ENCODE results near the gene GPR37.

GPR37 gene

GRCh38 chr7:124779620-124780019, 14.0 kb upstream of the GPR37 start:
- no peak for DNase-seq

- DNase-seq: no peak
Measured at GRCh38 chr7:124779194-124779593, 13.6 kb upstream of the GPR37 start.

GRCh38 chr7:124777268-124777667, 11.7 kb upstream of the GPR37 start:
- no peak for DNase-seq

- DNase-seq: no peak
Measured at GRCh38 chr7:124776153-124776552, 10.6 kb upstream of the GPR37 start.

DNA sequence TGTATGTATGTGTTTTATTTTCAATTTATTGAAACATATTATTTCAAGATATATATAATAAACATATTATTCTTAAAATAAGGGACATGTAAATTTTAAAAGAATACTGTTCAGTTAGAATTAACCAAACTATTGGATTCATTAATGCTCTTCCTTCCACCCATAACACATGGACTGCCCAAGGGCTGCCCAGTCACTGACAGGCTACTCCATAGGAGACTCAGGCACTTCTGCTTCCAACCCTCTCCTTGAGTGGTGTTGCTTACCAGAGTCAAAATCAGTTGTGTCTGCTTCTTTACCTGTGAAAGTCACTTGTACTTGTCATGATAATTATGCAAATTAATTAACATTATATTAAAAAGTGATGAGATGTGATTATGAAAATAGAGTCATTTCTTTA, 9.8 kb upstream of the GPR37 start:
- no peak for DNase-seq

DNA sequence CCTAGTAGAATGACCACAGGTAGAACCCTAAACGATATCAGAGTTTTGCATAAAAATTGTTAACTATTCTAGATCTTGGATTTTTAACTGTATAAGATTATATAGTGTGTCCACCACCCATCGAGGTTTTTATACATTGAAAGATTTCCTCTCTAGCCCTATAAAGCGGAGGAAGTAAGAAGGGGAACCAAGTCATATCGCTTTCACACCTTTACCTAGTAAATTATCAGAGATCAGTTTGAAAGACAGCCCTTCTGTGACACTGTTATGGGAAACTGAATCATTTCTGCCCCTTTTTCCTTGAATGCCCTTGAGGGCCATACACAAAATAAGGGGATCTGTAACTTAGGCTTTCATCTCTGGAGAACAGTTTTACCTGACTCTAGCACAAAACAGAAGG, 8.3 kb upstream of the GPR37 start:
- no peak for DNase-seq

DNA sequence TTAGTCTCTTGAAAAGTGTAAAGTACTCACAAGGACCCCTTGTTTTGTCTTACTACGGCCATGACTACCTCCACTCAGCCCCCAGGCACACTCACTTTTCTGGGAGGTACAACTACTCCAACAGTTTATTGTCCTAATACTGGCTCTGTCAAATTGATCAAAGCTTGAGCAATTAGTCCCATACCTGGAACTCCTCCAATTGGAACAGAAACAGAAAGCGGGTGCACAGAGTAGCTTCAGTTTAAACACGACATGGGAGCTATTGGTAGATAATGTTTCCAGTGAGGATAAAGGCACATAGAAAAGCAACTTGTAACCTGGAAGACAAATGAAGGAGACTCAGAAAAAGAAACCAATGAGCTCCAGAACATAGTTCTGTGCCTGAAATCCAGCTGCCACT, 7.7 kb upstream of the GPR37 start:
- no peak for DNase-seq

DNA sequence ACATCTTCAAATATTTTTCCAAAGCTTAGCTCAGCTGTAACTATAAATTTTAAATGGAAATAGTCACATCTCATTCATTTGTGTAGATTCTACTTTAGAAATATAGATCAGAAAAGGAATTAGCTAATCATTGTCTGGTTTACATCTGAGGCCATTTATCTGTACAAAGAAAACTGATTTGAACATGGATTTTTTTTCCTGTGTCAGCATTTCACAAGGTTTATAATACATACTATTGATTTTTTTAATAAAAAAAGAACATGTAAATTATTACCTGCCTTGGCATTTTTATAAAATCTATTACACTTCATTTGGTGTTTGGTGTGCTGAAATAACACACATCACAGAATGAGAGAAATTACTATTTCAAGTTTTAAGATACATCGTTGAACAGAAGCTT, 3.5 kb upstream of the GPR37 start:
- no peak for DNase-seq

- DNase-seq: no peak
Measured at GRCh38 chr7:124768525-124768924, 2.9 kb upstream of the GPR37 start.

- peak; percentile 33 for DNase-seq
Measured at GRCh38 chr7:124764847-124765400, 668 bp downstream of the GPR37 start.

GRCh38 chr7:124764051-124764846, 1.3 kb downstream of the GPR37 start:
- DNase-seq: no peak

DNA sequence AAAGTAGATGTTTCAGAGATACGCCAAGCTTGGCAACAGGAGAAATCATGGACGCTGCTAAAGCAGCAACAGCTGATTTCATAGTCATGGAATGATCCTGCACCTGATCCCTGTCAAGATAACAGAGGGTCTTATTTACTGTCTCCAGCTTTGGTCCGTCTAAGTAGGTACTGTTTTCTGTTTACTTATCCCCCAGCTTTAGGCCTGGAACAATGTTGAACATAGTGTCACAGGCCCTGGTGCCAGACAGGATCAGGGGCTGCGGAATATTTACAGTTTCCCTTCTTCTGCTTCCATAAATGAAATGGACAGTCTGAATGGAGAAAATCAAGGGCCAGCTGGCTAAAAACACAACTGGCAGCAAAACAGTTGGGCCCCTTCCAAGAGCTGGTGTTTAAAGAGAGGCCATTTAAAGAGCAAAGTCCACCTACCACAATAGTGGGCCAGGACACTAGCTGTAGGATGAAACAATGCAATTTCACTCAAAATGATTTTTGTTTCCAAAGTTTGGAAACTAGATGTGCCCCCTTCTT, 2.9 kb downstream of the GPR37 start:
- DNase-seq: no peak

DNA sequence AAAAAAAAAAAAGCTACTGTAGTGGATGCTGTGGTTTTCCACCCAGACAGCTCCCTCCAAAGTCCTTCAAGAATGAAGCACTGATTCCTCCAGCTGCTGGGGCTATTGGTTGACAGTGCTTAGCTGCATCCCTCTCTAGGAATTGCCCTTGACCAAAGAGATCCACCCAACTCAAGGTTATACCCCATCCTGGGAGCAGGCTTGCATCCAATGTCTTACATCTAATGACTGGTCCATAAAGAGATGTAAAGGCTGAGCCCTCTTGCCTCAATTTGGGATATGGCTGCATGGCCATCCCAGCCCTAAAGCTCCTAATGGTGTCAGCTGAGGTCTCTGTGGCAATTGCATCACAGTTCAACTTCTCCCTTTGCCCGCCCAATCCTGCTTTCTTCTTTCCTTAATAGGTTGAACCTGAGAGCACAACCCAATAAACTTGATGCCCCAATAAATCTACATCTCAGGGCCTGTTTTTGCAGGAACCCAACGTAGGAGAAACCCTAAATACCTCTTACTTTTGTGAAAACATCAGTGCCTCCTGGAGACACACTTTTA, 4.4 kb downstream of the GPR37 start:
- DNase-seq: no peak

DNA sequence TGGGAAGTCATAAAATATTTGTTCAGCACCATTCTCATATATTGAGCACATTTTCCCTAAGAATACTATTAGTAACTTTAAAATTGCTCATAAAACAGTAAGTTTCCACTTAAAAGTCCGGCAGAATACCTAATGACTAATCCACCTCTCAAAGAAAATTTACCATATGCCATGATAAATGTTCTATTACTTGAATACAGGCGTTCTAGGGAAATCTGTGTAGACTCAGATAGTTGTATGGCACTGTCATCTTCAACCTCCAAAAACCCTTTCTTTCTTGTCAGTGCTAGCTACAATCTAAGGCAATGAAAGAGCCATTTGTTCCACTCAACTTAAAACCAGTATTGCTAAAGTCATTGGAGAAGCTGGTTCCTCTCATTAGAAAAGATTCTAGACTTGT, 7.3 kb downstream of the GPR37 start:
- no peak for DNase-seq

- no peak for DNase-seq
Measured at GRCh38 chr7:124754576-124755268, 10.9 kb downstream of the GPR37 start.

- no peak for DNase-seq
Measured at GRCh38 chr7:124752310-124752709, 13.3 kb downstream of the GPR37 start.

- DNase-seq: no peak
Measured at GRCh38 chr7:124751027-124751426, 14.6 kb downstream of the GPR37 start.

DNA sequence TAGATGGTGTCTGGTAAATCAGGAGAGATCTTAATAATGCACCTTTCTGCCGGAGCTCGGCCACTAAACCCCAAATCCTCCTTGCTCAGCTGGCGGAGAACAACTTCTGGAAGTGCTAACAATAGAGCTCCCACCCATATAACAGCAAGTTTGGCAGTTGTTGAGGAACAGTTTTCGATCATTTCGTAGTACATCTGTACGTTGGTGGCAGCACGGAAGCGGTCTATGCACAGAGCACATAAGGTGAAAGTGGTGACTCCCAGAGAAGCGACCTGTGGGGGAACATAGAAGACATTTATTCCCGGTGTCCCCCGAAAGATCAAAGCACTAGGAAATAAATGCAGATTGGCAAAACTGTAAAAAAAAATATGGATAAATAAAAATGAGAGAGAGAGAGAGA, 18.5 kb downstream of the GPR37 start:
- no peak for DNase-seq

DNA sequence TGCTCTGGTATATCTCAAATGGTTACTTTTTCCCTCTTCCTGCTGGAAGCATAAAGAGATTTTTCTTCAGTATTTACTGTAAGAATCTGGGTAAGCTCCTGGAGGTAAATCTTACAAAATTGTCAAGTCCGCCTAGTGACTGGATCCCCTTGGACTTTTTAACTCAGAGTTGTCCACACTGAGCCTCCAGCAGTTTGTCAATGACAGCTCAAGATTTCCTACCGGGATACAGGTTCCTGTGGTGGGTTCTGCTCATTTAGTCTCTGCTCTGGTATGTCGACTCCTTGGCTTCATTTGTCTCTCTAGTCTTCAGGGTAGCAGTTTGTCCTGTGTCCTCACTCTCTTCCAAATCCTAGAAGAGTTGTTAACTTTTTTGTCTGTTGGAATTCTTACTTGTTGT, 27.0 kb downstream of the GPR37 start:
- DNase-seq: no peak

DNA sequence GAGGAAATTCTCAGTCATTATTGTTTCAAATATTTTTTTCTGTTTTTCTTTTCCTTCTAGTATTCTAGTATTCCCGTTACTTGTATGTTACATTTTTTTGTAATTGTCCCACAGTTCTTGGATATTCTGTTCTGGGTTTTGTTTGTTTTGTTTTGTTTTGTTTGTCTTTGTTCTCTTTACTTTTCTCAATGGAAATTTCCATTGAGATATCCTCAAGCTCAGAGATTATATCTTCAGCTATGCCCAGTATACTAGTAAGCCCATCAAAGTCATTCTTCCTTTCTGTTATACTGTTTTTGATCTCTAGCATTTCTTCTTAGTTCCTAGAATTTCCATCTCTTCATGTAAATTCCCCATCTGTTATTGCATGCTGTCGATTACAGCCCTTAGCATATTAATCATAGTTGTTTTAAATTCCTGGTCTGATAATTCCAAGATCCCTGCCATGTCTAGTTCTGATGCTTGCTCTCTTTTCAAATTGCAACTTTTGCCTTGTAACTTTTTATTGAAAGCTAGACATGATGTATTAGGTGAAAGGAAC, 27.8 kb downstream of the GPR37 start:
- DNase-seq: no peak

DNA sequence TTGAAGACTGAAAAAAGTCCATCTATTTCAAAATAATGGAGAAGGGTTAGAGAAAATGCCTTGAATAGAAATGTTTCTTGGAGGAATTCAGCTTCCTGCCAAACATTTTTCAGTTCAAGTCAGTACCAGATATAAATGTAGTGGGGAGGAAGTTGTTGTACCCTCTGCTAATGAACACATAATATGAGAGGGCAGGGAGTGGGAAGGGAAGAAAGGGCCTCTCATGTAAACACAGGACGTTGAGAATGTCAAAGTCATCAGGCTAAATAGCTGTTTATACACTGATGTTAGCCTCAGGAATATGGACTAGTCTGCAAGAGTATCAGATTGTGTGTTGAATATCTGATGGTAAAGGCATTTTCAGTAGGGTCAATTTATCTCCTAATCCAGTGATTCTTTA, 37.0 kb downstream of the GPR37 start:
- no peak for DNase-seq

- DNase-seq: no peak
Measured at GRCh38 chr7:124724507-124725192, 40.9 kb downstream of the GPR37 start.

GRCh38 chr7:124724079-124724478, 41.5 kb downstream of the GPR37 start:
- DNase-seq: no peak

All from stimulated activated CD8-positive, alpha-beta memory T cell treated with anti-CD3 and anti-CD28 coated beads, Interleukin-4, amount 100 ng/mL, for 48 hours (primary cell).